Heart left ventricle (tissue), 13 donors: ENCODE data around the gene PTCSC3.

Experiments
- POLR2A ChIP-seq, 2 donors: fragments of 450-650 bp; IDR thresholded peaks; one replicate each; pipeline ENCODE4 v1.6.1; 2017; ENCODE audit warnings: antibody characterized with exemption in 2 of 2, mild to moderate bottlenecking in 2 of 2, moderate library complexity in 2 of 2
- TF ChIP-seq, protein P1 (sequence below), 12 donors: fragments of 200-600 bp; sonication (generic) in 4 of 12; IDR thresholded peaks; one replicate each; pipeline versions ENCODE4 v1.5.0 to v1.8.0; 2018 to 2022; ENCODE audit warnings: antibody characterized with exemption in 12 of 12, mild to moderate bottlenecking in 5 of 12
- donor health status: ischemic (EF 13 %, LVEDD 7.1; RV severe dilation, severe dysfunction).
- donor health status: DM: no; HTN: yes; CAD: no.
- donor health status: DM: no; HTN: no; CAD: no.
- donor health status: ischemic (EF 25% LVEDD 6.9; RV normal size, moderate dysfunction).
- donor health status: ischemic (EF 25% LVEDD 5.7; RV mildly dilated, moderate dysfunction).
- donor health status: ischemic (EF 35%, LVEDD 5.7; RV mildly dilated, moderate dysfunction).
- donor health status: nonischemic (EF 11% LVEDD 7.7; RV severe dilation, severe dysfunction).
- donor health status: DM: yes; HTN: yes; CAD: no.
- donor health status: PGD.
- donor health status: ischemic (EF 29% LVEDD 5.4; RV normal size, mild dysfunction).
- donor health status: nonischemic (EF 23%, LVEDD 6.1; RV moderate dilation, normal function).

DNA sequence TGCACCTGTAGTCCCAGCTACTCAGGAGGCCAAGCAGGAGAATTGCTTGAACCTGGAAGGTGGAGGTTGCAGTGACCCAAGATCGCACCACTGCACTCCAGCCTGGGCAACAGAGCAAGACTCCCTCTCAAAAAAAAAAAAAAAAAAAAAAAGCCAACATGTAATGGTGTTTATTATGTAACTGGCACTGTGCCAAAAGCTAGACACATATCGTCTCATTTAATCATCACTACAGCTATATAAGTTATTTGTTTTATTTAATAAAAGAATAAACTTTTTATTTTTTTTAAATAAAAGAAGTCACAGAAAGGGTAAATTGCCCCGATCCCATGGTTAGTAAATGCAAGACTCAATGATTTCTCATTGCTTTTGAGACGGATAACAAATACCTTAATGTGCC is 76.9 kb downstream of the PTCSC3 start:
- TF ChIP-seq POLR2A (IDR thresholded peaks at IDR 0.05): no peak
- TF ChIP-seq, protein P1, sequence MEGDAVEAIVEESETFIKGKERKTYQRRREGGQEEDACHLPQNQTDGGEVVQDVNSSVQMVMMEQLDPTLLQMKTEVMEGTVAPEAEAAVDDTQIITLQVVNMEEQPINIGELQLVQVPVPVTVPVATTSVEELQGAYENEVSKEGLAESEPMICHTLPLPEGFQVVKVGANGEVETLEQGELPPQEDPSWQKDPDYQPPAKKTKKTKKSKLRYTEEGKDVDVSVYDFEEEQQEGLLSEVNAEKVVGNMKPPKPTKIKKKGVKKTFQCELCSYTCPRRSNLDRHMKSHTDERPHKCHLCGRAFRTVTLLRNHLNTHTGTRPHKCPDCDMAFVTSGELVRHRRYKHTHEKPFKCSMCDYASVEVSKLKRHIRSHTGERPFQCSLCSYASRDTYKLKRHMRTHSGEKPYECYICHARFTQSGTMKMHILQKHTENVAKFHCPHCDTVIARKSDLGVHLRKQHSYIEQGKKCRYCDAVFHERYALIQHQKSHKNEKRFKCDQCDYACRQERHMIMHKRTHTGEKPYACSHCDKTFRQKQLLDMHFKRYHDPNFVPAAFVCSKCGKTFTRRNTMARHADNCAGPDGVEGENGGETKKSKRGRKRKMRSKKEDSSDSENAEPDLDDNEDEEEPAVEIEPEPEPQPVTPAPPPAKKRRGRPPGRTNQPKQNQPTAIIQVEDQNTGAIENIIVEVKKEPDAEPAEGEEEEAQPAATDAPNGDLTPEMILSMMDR (IDR thresholded peaks at IDR 0.05): no peak
